CD14-positive monocyte (primary cell): ENCODE measurements around the gene YWHAE. TPM values are rescaled to one million over a fixed set of nuclear protein-coding genes. Genes with fewer than 3 reads are reported as not detected.
"Not testable (repeated sequence)": the region's sequence is repeated elsewhere in the genome, so short reads cannot be mapped to it uniquely, and the experiment has no call there.

Experiments
- DNase-seq, 3 donors: peaks; one replicate each; pipeline ENCODE4 v3.0.0-alpha.2; 2011 to 2022
- H2AFZ ChIP-seq: 2 replicates; pipeline ENCODE4 v1.6.0; 2012; ENCODE audit warnings: mild to moderate bottlenecking, low read depth, low read length, inconsistent platforms; ENCODE audit not compliant: insufficient read depth, poor library complexity, severe bottlenecking
- H3K27ac ChIP-seq, 2 donors: 1 replicate in 1 of 2; 2 replicates in 1 of 2; pipeline ENCODE4 v1.5.1; 2012 to 2013; ENCODE audit warnings: low read length in 2 of 2, control low read depth in 1 of 2, inconsistent platforms in 1 of 2, low read depth in 1 of 2, mild to moderate bottlenecking in 1 of 2
- H3K27me3 ChIP-seq, 2 donors: one replicate each; pipeline versions ENCODE4 v1.6.0 to v1.6.1; 2011 to 2013; ENCODE audit warnings: low read length in 2 of 2; ENCODE audit not compliant: control insufficient read depth in 2 of 2, insufficient read depth in 2 of 2
- H3K36me3 ChIP-seq, 2 donors: replicated peaks in 1 of 2; 1 replicate in 1 of 2; 2 replicates in 1 of 2; pipeline versions ENCODE4 v1.5.1 to v1.6.1; 2012 to 2013; ENCODE audit warnings: low read length in 2 of 2, control low read depth in 1 of 2, inconsistent platforms in 1 of 2, mild to moderate bottlenecking in 1 of 2; ENCODE audit not compliant: insufficient read depth in 2 of 2, control insufficient read depth in 1 of 2
- H3K4me1 ChIP-seq, 2 donors: 1 replicate in 1 of 2; 2 replicates in 1 of 2; pipeline versions ENCODE4 v1.5.1 to v1.6.1; 2012 to 2013; ENCODE audit warnings: low read length in 2 of 2, control low read depth in 1 of 2, inconsistent platforms in 1 of 2, mild to moderate bottlenecking in 1 of 2, moderate library complexity in 1 of 2; ENCODE audit not compliant: insufficient read depth in 2 of 2, control insufficient read depth in 1 of 2
- H3K4me2 ChIP-seq: replicated peaks from 2 replicates; pipeline ENCODE3; 2012; ENCODE audit warnings: low read length, moderate library complexity, mild to moderate bottlenecking; ENCODE audit not compliant: poor library complexity, severe bottlenecking; ENCODE audit errors: extremely low read depth
- H3K4me3 ChIP-seq, 3 experiments: fragments of 200-600 bp in 1 of 3; sonication (generic) in 1 of 3; replicated peaks in 1 of 3; 1 replicate in 2 of 3; 2 replicates in 1 of 3; pipeline ENCODE4 v1.5.1; 2011 to 2013; ENCODE audit warnings: low read length in 3 of 3, mild to moderate bottlenecking in 3 of 3, control low read depth in 2 of 3, low read depth in 2 of 3, inconsistent platforms in 1 of 3, moderate library complexity in 1 of 3
- H3K79me2 ChIP-seq: 2 replicates; pipeline ENCODE4 v1.6.0; 2012; ENCODE audit warnings: mild to moderate bottlenecking, control low read depth, inconsistent platforms, low read length, moderate library complexity; ENCODE audit not compliant: insufficient read depth
- H3K9ac ChIP-seq: 2 replicates; pipeline ENCODE4 v1.6.0; 2017; ENCODE audit warnings: low read length, mild to moderate bottlenecking; ENCODE audit not compliant: insufficient read depth, poor library complexity, severe bottlenecking
- H3K9me3 ChIP-seq, 2 donors: replicated peaks in 1 of 2; 1 replicate in 1 of 2; 2 replicates in 1 of 2; pipeline versions ENCODE4 v1.5.1 to v1.6.1; 2012 to 2013; ENCODE audit warnings: low read length in 2 of 2, control low read depth in 1 of 2; ENCODE audit not compliant: control insufficient read depth in 1 of 2, insufficient read depth in 1 of 2
- H4K20me1 ChIP-seq: 2 replicates; pipeline ENCODE4 v1.6.0; 2012; ENCODE audit warnings: mild to moderate bottlenecking, low read length, control low read depth, moderate library complexity; ENCODE audit not compliant: insufficient read depth
- H3K27ac Mint-ChIP-seq, 7 donors: one replicate each; pipeline ENCODE4 v1.8.0; 2020; ENCODE audit warnings: mild to moderate bottlenecking in 7 of 7, mixed read lengths in 7 of 7, moderate library complexity in 6 of 7, inconsistent platforms in 2 of 7
- H3K27me3 Mint-ChIP-seq, 3 donors: one replicate each; pipeline ENCODE4 v1.8.0; 2021 to 2022; ENCODE audit warnings: low read depth in 3 of 3, mild to moderate bottlenecking in 3 of 3, mixed read lengths in 3 of 3, moderate library complexity in 3 of 3, inconsistent platforms in 1 of 3
- H3K36me3 Mint-ChIP-seq, 2 donors: one replicate each; pipeline ENCODE4 v1.8.0; 2020; ENCODE audit warnings: mixed read lengths in 2 of 2, inconsistent platforms in 1 of 2, mild to moderate bottlenecking in 1 of 2
- H3K4me1 Mint-ChIP-seq: one replicate; pipeline ENCODE4 v1.8.0; 2020; ENCODE audit warnings: mild to moderate bottlenecking, mixed read lengths
- H3K4me3 Mint-ChIP-seq, 2 donors: one replicate each; pipeline ENCODE4 v1.8.0; 2020; ENCODE audit warnings: mild to moderate bottlenecking in 2 of 2, mixed read lengths in 2 of 2, moderate library complexity in 1 of 2
- H3K9me3 Mint-ChIP-seq, 7 donors: one replicate each; pipeline ENCODE4 v1.8.0; 2020 to 2022; ENCODE audit warnings: mixed read lengths in 7 of 7, mild to moderate bottlenecking in 6 of 7, moderate library complexity in 6 of 7, inconsistent platforms in 2 of 7
- WGBS: methylation state at CpG from one replicate; pipeline ENCODE4 v1.1.5; 2013; ENCODE audit warnings: missing lambda C conversion rate; ENCODE audit not compliant: insufficient coverage; 5-methylcytosine and 5-hydroxymethylcytosine counted together
- intact Hi-C, 2 donors: fragments of 100-400 bp; cut with micrococcal nuclease; formaldehyde crosslinking; loops; one replicate each; pipeline versions ENCODE4 v1.15.0 to v1.15.1; 2023
- polyA plus RNA-seq, 3 donors: library from polyadenylated mRNA; depleted of rRNA in 1 of 3; unstranded in 2 of 3; stranded (reverse) in 1 of 3; fragments of 300-500 nt in 2 of 3; fragments of >200 nt in 1 of 3; fragmentation: Illumina TruSeq in 2 of 3; gene quantifications; 1 replicate in 2 of 3; 2 replicates in 1 of 3; pipeline ENCODE4 v1.2.3, GENCODE V29; 2012 to 2021
- TF ChIP-seq, protein P1 (sequence below): fragments of 200-600 bp; IDR thresholded peaks from one replicate; pipeline ENCODE4 v1.8.0; 2022; ENCODE audit warnings: antibody characterized with exemption, mild to moderate bottlenecking

Gene YWHAE
- polyA plus RNA-seq, 3 donors: 165 to 185 (median 168) TPM

DNA sequence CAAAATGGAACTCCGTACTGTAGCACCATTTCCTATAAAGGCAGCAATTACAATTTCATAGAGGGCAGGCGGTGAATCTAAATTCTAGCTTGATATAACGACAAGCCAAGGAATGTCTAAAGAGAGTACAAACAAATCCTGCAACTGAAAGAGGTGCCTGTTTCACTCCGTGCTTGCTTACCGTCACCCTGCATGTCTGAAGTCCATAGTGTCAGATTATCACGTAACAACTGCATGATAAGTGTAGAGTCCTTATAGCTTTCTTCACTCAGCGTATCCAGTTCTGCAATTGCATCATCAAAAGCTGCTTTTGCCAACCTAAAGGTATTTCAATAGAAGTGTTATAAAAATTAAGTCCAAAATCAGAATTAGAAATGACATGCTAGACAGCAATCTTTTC lies 46.0 kb downstream of the YWHAE start:
- Histone ChIP-seq H3K79me2 (peaks cover 84% of the 10 kb centered on the region), H3K27ac (no peak overlapping the region), H2AFZ (no peak overlapping the region), H3K4me2 (no peak overlapping the region), H3K9me3 (no peaks in the 10 kb centered on the region), H4K20me1 (peaks cover 96% of the 10 kb centered on the region), H3K4me1 (no peaks in the 10 kb centered on the region), H3K36me3 (peaks cover 50 to 91% of the 10 kb centered on the region in 2 donors), H3K9ac (no peak overlapping the region), H3K4me3 (no peak overlapping the region), H3K27me3 (no peaks in the 10 kb centered on the region)
- Mint-ChIP-seq H3K4me3 (no peak overlapping the region), H3K27ac (no peak overlapping the region), H3K27me3 (no peaks in the 10 kb centered on the region), H3K4me1 (no peaks in the 10 kb centered on the region), H3K36me3 (peaks cover 58 to 85% of the 10 kb centered on the region in 2 donors), H3K9me3 (no peaks in the 10 kb centered on the region)
- 92% methylated on average over 5 of the region's 7 CpGs for whole genome bisulfite sequencing
- intact Hi-C loops: no loop called here
- no peak for DNase-seq
- TF ChIP-seq, protein P1, sequence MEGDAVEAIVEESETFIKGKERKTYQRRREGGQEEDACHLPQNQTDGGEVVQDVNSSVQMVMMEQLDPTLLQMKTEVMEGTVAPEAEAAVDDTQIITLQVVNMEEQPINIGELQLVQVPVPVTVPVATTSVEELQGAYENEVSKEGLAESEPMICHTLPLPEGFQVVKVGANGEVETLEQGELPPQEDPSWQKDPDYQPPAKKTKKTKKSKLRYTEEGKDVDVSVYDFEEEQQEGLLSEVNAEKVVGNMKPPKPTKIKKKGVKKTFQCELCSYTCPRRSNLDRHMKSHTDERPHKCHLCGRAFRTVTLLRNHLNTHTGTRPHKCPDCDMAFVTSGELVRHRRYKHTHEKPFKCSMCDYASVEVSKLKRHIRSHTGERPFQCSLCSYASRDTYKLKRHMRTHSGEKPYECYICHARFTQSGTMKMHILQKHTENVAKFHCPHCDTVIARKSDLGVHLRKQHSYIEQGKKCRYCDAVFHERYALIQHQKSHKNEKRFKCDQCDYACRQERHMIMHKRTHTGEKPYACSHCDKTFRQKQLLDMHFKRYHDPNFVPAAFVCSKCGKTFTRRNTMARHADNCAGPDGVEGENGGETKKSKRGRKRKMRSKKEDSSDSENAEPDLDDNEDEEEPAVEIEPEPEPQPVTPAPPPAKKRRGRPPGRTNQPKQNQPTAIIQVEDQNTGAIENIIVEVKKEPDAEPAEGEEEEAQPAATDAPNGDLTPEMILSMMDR: no peak

DNA sequence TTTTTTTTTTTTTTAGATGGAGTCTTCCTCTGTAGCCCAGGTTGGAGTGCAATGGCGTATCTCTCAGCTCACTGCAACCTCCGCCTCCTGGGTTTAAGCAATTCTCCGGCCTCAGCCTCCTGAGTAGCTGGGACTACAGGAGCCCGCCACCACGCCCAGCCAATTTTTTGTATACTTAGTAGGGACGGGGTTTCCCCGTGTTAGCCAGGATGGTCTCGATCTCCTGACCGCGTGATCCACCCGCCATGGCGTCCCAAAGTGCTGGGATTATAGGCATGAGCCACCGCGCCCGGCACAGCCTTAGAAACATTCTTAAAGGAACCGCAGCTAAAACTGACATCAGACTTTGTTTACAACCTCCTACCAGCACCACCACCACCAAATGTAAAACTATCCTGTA lies 47.5 kb downstream of the YWHAE start:
- H3K9me3 ChIP-seq, H3K4me1 ChIP-seq, H3K27me3 Mint-ChIP-seq, H3K27ac Mint-ChIP-seq, H3K4me1 Mint-ChIP-seq, H3K4me3 Mint-ChIP-seq, intact Hi-C loops, H3K27me3 ChIP-seq, DNase-seq, H3K4me2 ChIP-seq, H3K4me3 ChIP-seq, H3K9ac ChIP-seq, H3K9me3 Mint-ChIP-seq, H2AFZ ChIP-seq: not testable (repeated sequence)
- Histone ChIP-seq H3K27ac (peak overlapping the region in 1 of 2 donors; percentile 26), H4K20me1 (peaks cover 96% of the 10 kb centered on the region), H3K79me2 (peaks cover 90% of the 10 kb centered on the region), H3K36me3 (peaks cover 52 to 89% of the 10 kb centered on the region in 2 donors)
- peaks cover 56 to 90% of the 10 kb centered on the region in 2 donors for H3K36me3 Mint-ChIP-seq
- 98% methylated on average over 11 of the region's 16 CpGs for WGBS
